ENCODE data around the gene MLXIPL.

DNA sequence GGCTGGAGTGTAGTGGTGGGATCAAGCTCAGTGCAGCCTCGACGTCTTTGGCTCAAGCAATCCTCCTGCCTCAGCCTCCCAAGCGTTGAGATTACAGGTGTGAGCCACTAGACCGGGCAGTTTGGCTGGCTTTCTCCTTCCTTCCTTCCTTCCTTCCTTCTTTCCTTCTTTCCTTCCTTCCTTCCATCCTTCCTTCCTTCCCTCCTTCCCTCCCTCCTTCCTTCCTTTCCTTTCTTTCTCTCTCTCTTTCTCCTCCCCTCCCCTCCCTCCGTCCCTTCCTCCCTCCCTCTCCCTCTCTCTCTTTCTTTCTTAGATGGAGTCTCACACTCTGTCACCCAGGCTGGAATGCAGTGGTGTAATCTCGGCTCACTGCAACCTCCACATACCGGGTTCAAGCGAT is 35.7 kb upstream of the MLXIPL start:
- no peak for TF ChIP-seq CTCF (IDR thresholded peaks at IDR 0.05; ENCODE audit: control extremely low read depth in 1 of 3, insufficient read depth in 1 of 3, low read depth in 1 of 3, low read length in 3 of 3)
- TF ChIP-seq JUND (IDR thresholded peaks at IDR 0.05; ENCODE audit: low read length): no peak
- TF ChIP-seq ASH2L (IDR thresholded peaks at IDR 0.05; ENCODE audit: low read length): no peak
- no peak for TF ChIP-seq CHD1 (IDR thresholded peaks at IDR 0.05; ENCODE audit: low read depth, low read length)
- no peak for TF ChIP-seq YY1 (IDR thresholded peaks at IDR 0.05; ENCODE audit: low read depth, low read length)
- no peak for TF ChIP-seq EZH2 (IDR thresholded peaks at IDR 0.05; ENCODE audit: low read depth, low read length, severe bottlenecking)
